Measurements from ENCODE around the gene WDR87. TPM values are rescaled to one million over a fixed set of nuclear protein-coding genes. Genes with fewer than 3 reads are reported as not detected.

WDR87 gene
- total and polyA plus RNA-seq, 8 donors, result 0.02 to 0.04 TPM; not detected in 6

DNA sequence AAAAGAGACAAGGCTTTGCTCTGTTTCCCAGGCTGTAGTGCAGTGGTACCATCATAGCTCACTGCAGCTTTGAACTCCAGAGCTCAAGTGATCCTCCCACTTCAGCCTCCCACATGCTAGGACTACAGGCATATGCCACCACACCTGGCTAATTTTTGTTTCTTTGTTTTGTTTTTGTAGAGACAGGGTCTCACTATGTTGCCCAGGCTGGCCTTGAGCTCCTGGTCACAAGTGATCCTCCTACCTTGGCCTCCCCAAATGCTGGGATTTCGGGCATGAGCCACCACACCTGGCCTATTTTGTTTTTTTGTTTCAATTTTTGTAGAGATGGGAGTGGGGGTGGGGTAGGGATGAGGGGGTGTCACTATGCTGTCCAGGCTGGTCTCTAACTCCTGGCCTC, 6.9 kb downstream of the WDR87 start:
- DNase-seq, result no peak
- TF ChIP-seq, protein P1, sequence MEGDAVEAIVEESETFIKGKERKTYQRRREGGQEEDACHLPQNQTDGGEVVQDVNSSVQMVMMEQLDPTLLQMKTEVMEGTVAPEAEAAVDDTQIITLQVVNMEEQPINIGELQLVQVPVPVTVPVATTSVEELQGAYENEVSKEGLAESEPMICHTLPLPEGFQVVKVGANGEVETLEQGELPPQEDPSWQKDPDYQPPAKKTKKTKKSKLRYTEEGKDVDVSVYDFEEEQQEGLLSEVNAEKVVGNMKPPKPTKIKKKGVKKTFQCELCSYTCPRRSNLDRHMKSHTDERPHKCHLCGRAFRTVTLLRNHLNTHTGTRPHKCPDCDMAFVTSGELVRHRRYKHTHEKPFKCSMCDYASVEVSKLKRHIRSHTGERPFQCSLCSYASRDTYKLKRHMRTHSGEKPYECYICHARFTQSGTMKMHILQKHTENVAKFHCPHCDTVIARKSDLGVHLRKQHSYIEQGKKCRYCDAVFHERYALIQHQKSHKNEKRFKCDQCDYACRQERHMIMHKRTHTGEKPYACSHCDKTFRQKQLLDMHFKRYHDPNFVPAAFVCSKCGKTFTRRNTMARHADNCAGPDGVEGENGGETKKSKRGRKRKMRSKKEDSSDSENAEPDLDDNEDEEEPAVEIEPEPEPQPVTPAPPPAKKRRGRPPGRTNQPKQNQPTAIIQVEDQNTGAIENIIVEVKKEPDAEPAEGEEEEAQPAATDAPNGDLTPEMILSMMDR (IDR thresholded peaks at IDR 0.05), result no peak
- 90 to 96% methylated on average over 1 of the region's 1 CpG for WGBS, 2 donors
- H3K4me1 ChIP-seq, result no peaks in the 10 kb centered on the region
- no peak overlapping the region for H3K4me3 ChIP-seq
- H3K27ac ChIP-seq, result no peak overlapping the region
- no peak for FAIRE-seq
- intact Hi-C loops (cut with DNase I), result loop anchor here in 1 of 3 donors (10.0 kb wide), 1 partner anchor 425 kb away; no protein-coding TSS in a partner anchor
- no peaks in the 10 kb centered on the region for H3K9me3 ChIP-seq
- H3K27me3 ChIP-seq, result no peaks in the 10 kb centered on the region
- H3K36me3 ChIP-seq, result no peaks in the 10 kb centered on the region
- ATAC-seq, result no peak

- DNase-seq (no peak), ATAC-seq (no peak), FAIRE-seq (no peak)
- Histone ChIP-seq H3K36me3 (no peaks in the 10 kb centered on the region), H3K9me3 (no peaks in the 10 kb centered on the region), H3K27ac (no peak overlapping the region), H3K27me3 (no peaks in the 10 kb centered on the region), H3K4me1 (no peaks in the 10 kb centered on the region), H3K4me3 (no peak overlapping the region)
- WGBS, 2 donors, result 67 to 75% methylated on average over 8 of the region's 8 CpGs
- intact Hi-C loops (cut with DNase I), result loop anchor here in 1 of 3 donors (10.0 kb wide), 1 partner anchor 429 kb away; no protein-coding TSS in a partner anchor
- TF ChIP-seq, protein P1 (IDR thresholded peaks at IDR 0.05), result no peak
Measured at GRCh38 chr19:37896180-37896579, 10.2 kb downstream of the WDR87 start.

DNA sequence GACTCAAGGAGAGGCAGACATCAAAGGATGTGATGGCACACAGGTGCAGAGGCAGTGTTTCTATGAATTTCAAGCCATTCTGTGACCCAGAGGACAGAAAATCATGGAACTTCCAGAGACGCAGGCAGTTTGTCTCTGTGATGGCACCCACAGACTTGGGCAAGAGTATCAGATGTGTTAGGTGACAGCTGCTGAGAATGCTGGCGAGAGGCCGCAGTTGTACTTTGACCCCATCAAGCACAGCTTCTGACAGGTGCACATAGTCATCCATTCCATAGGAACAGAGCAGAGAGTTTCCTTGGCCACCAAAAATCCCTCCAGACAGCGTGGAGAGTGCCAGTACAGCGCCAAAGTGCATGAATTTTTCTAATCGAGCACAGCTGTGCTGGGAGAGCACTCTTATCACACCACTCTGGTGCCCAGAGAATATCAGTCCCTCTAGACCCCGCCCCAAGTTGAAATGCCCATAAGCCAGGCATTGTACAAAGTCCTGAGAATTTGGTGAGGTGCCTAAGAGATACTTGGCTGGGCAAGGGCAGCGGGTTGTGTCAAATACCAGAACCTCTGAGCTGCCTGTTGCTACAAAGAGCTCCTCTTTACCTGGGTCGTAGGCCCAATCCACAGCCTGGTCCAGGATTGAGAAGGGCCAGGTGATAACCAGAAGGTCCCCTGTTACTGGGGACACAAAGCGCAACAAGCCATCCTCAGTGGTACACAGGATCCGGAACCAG, 12.4 kb downstream of the WDR87 start:
- no peaks in the 10 kb centered on the region for H3K4me1 ChIP-seq
- peak in 1 of 4 donors; percentile 14 for ATAC-seq
- H3K4me3 ChIP-seq, result no peak overlapping the region
- TF ChIP-seq, protein P1 (IDR thresholded peaks at IDR 0.05), result no peak
- WGBS, 2 donors, result 52 to 55% methylated on average over 11 of the region's 11 CpGs
- H3K9me3 ChIP-seq, result no peaks in the 10 kb centered on the region
- FAIRE-seq, result no peak
- H3K27me3 ChIP-seq, result no peaks in the 10 kb centered on the region
- no peaks in the 10 kb centered on the region for H3K36me3 ChIP-seq
- intact Hi-C loops (cut with DNase I), result loop anchor here in 1 of 3 donors (10.0 kb wide), 1 partner anchor 431 kb away; no protein-coding TSS in a partner anchor
- H3K27ac ChIP-seq, result no peak overlapping the region
- DNase-seq, result no peak

DNA sequence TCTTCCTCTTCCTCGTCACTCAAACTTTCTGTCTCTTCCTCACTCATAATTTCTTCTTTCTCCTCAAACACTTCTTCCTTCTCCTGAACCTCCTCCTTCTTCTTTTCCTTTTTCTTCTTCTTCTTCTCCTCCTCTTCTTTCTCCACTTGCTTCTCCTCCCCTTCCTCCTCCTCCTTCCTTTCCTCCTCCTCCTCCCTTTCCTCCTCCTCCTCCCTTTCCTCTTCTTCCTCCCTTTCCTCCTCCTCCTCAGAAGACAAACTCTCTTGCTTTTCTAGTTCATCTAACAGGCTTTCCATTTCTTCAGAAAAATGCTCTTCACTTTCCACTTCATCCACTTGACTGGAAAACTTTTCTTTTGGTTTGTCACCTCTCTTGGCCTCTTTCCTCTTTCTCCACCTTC, 19.8 kb downstream of the WDR87 start:
- Histone ChIP-seq H3K36me3 (no peaks in the 10 kb centered on the region), H3K4me3 (no peak overlapping the region), H3K4me1 (no peaks in the 10 kb centered on the region), H3K9me3 (no peaks in the 10 kb centered on the region), H3K27me3 (no peaks in the 10 kb centered on the region), H3K27ac (no peak overlapping the region)
- DNase-seq, result no peak
- FAIRE-seq, result no peak
- intact Hi-C loops (cut with DNase I), result no loop called here
- TF ChIP-seq, protein P1 (IDR thresholded peaks at IDR 0.05), result no peak
- 65 to 67% methylated on average over 1 of the region's 1 CpG for WGBS, 2 donors
- ATAC-seq, result no peak

GRCh38 chr19:37885392-37885791, 21.0 kb downstream of the WDR87 start:
- WGBS, 2 donors, result 83 to 94% methylated on average over 1 of the region's 1 CpG
- H3K9me3 ChIP-seq, result no peaks in the 10 kb centered on the region
- no peaks in the 10 kb centered on the region for H3K4me1 ChIP-seq
- no peak overlapping the region for H3K27ac ChIP-seq
- H3K36me3 ChIP-seq, result no peaks in the 10 kb centered on the region
- TF ChIP-seq, protein P1 (IDR thresholded peaks at IDR 0.05), result no peak
- no peaks in the 10 kb centered on the region for H3K27me3 ChIP-seq
- no peak for DNase-seq
- FAIRE-seq, result no peak
- intact Hi-C loops (cut with DNase I), result no loop called here
- no peak for ATAC-seq
- H3K4me3 ChIP-seq, result no peak overlapping the region
